CD4-positive, alpha-beta T cell (primary cell): ENCODE results near the gene EMX1. TPM values are rescaled to one million over a fixed set of nuclear protein-coding genes. Genes with fewer than 3 reads are reported as not detected.

Experiments used
- ATAC-seq: fragments of 200-7000 bp; cut with Tn5 transposase; one replicate; pipeline ENCODE4 v1.10.0; 2022; ENCODE audit warnings: mild to moderate bottlenecking; ENCODE audit not compliant: poor library complexity
- CTCF ChIA-PET: fragments of 350-600 bp; sonication (Branson Sonifier 250); formaldehyde crosslinking; loops from one replicate; lab custom pipeline; 2021; ENCODE audit warnings: antibody characterized with exemption, inconsistent platforms; lab: Charles Lee
- POLR2A ChIA-PET: fragments of 350-600 bp; sonication (Branson Sonifier 250); formaldehyde crosslinking; loops from one replicate; lab custom pipeline; 2021; ENCODE audit warnings: antibody characterized with exemption, inconsistent platforms; lab: Charles Lee
- DNase-seq, 14 experiments: peaks; one replicate each; pipeline ENCODE4 v3.0.0-alpha.2; 2013 to 2020; ENCODE audit warnings: mixed read lengths in 2 of 14
- H3K27ac ChIP-seq, 2 donors: one replicate each; pipeline versions ENCODE4 v1.5.1 to v1.7.0; 2013; ENCODE audit warnings: low read length in 2 of 2, low read depth in 1 of 2, mild to moderate bottlenecking in 1 of 2
- H3K27me3 ChIP-seq, 2 experiments: 1 replicate in 1 of 2; 2 replicates in 1 of 2; pipeline versions ENCODE4 v1.6.1 to v1.7.0; 2013; ENCODE audit warnings: low read length in 2 of 2, control low read depth in 1 of 2, mild to moderate bottlenecking in 1 of 2, moderate library complexity in 1 of 2; ENCODE audit not compliant: insufficient read depth in 2 of 2, control insufficient read depth in 1 of 2
- H3K36me3 ChIP-seq: one replicate; pipeline ENCODE4 v1.6.1; 2013; ENCODE audit warnings: low read length, control low read depth; ENCODE audit not compliant: insufficient read depth
- H3K4me1 ChIP-seq: one replicate; pipeline ENCODE4 v1.6.1; 2013; ENCODE audit warnings: low read length, control low read depth; ENCODE audit not compliant: insufficient read depth
- H3K4me3 ChIP-seq: one replicate; pipeline ENCODE4 v1.5.1; 2013; ENCODE audit warnings: mild to moderate bottlenecking, low read length, moderate library complexity
- H3K9me3 ChIP-seq, 2 experiments: 1 replicate in 1 of 2; 2 replicates in 1 of 2; pipeline versions ENCODE4 v1.6.1 to v1.7.0; 2013; ENCODE audit warnings: low read length in 2 of 2, mild to moderate bottlenecking in 2 of 2, control low read depth in 1 of 2, moderate library complexity in 1 of 2; ENCODE audit not compliant: control insufficient read depth in 1 of 2, insufficient read depth in 1 of 2
- H3K27ac Mint-ChIP-seq: one replicate; pipeline ENCODE4 v1.8.0; 2020; ENCODE audit warnings: mixed read lengths
- H3K27me3 Mint-ChIP-seq: one replicate; pipeline ENCODE4 v1.8.0; 2021; ENCODE audit warnings: mixed read lengths
- H3K36me3 Mint-ChIP-seq: one replicate; pipeline ENCODE4 v1.8.0; 2021; ENCODE audit warnings: low read depth, mixed read lengths
- H3K4me1 Mint-ChIP-seq: one replicate; pipeline ENCODE4 v1.8.0; 2021; ENCODE audit warnings: low read depth, mixed read lengths
- H3K4me3 Mint-ChIP-seq: one replicate; pipeline ENCODE4 v1.8.0; 2020; ENCODE audit warnings: mild to moderate bottlenecking, mixed read lengths
- H3K9me3 Mint-ChIP-seq: one replicate; pipeline ENCODE4 v1.8.0; 2020; ENCODE audit warnings: mixed read lengths
- CTCF ChIP-seq: fragments of 200-600 bp; IDR thresholded peaks from one replicate; pipeline ENCODE4 v1.8.0; 2022; ENCODE audit warnings: antibody characterized with exemption, mild to moderate bottlenecking
- intact Hi-C, 2 experiments: fragments of 100-400 bp; cut with DNase I in 1 of 2; cut with micrococcal nuclease in 1 of 2; formaldehyde crosslinking; loops; one replicate each; pipeline versions ENCODE4 v1.15.1 to v1.9.0; 2023 to 2025; cut with DNase I, micrococcal nuclease
- total RNA-seq, 174 experiments: library from RNA in 2 of 174; stranded (reverse) in 2 of 174; gene quantifications; one replicate each; pipeline ENCODE4 v1.2.3 and lab custom pipeline; 2021 to 2026

The EMX1 gene
- total RNA-seq, 2 experiments from 2014 or later = not detected

- Histone ChIP-seq H3K27ac (no peak overlapping the region), H3K9me3 (no peaks in the 10 kb centered on the region), H3K4me3 (peak overlapping the region; percentile 51), H3K36me3 (no peaks in the 10 kb centered on the region), H3K27me3 (peaks cover 56 to 76% of the 10 kb centered on the region in 2 experiments), H3K4me1 (peaks cover 12% of the 10 kb centered on the region)
- TF ChIP-seq CTCF = peak; percentile 85
- Mint-ChIP-seq H3K27ac (no peak overlapping the region), H3K4me1 (peaks cover 7% of the 10 kb centered on the region), H3K9me3 (no peaks in the 10 kb centered on the region), H3K4me3 (peak overlapping the region; percentile 78), H3K27me3 (peaks cover 85% of the 10 kb centered on the region), H3K36me3 (no peaks in the 10 kb centered on the region)
- peak; percentile 37 for ATAC-seq
- intact Hi-C loops = no loop called here
- ChIA-PET POLR2A (interaction anchor here (1.0 to 1.2 kb wide), 2 partner anchors 19 to 289 kb away, joined by 3 to 4 read pairs; no protein-coding TSS in a partner anchor), CTCF (interaction anchor here (1.0 kb wide), 1 partner anchor 290 kb away, joined by 4 read pairs; no protein-coding TSS in a partner anchor)
- peak in 12 of 14 experiments; percentile 12 to 64 (median 29) for DNase-seq
These were observed 29.4 kb upstream of the EMX1 start for GRCh38 chr2:72887740-72888437.

- no peak overlapping the region for H3K4me3 ChIP-seq
- peaks cover 12% of the 10 kb centered on the region for H3K4me1 ChIP-seq
- intact Hi-C loops = no loop called here
- no peaks in the 10 kb centered on the region for H3K36me3 ChIP-seq
- H3K27me3 Mint-ChIP-seq = peaks cover 85% of the 10 kb centered on the region
- H3K27me3 ChIP-seq = peaks cover 58 to 76% of the 10 kb centered on the region in 2 experiments
- H3K36me3 Mint-ChIP-seq = no peaks in the 10 kb centered on the region
- CTCF ChIA-PET = no interaction called here
- H3K9me3 Mint-ChIP-seq = no peaks in the 10 kb centered on the region
- ATAC-seq (no peak), DNase-seq (no peak)
- no peaks in the 10 kb centered on the region for H3K9me3 ChIP-seq
- TF ChIP-seq CTCF = no peak
- H3K4me3 Mint-ChIP-seq = peak overlapping the region; percentile 52
- no peak overlapping the region for H3K27ac ChIP-seq
- H3K4me1 Mint-ChIP-seq = peaks cover 7% of the 10 kb centered on the region
- H3K27ac Mint-ChIP-seq = no peak overlapping the region
- POLR2A ChIA-PET = no interaction called here
These were observed 28.7 kb upstream of the EMX1 start for GRCh38 chr2:72888438-72889202.

GRCh38 chr2:72889991-72890390 is 27.3 kb upstream of the EMX1 start:
- POLR2A ChIA-PET = no interaction called here

More at GRCh38 chr2:72889991-72890390, 27.3 kb upstream of the EMX1 start:
- Mint-ChIP-seq H3K36me3 (no peaks in the 10 kb centered on the region), H3K27ac (no peak overlapping the region), H3K4me1 (peaks cover 7% of the 10 kb centered on the region), H3K27me3 (peaks cover 91% of the 10 kb centered on the region), H3K9me3 (no peaks in the 10 kb centered on the region), H3K4me3 (no peak overlapping the region)
- Histone ChIP-seq H3K9me3 (no peaks in the 10 kb centered on the region), H3K27ac (no peak overlapping the region), H3K27me3 (peaks cover 63 to 77% of the 10 kb centered on the region in 2 experiments), H3K4me3 (no peak overlapping the region), H3K36me3 (no peaks in the 10 kb centered on the region), H3K4me1 (peaks cover 12% of the 10 kb centered on the region)
- no peak for ATAC-seq
- CTCF ChIA-PET = no interaction called here
- DNase-seq = no peak
- intact Hi-C loops = loop anchor here (5.0 kb wide), 3 partner anchors 87 to 287 kb away; no protein-coding TSS in a partner anchor
- no peak for TF ChIP-seq CTCF
